Suprapubic skin (tissue), 4 donors: ENCODE results near the gene CD84.

Experiments used
- CTCF ChIP-seq, 2 donors: fragments of 200-600 bp in 1 of 2; fragments of 450-650 bp in 1 of 2; sonication (generic) in 1 of 2; IDR thresholded peaks; one replicate each; pipeline ENCODE4 v1.5.1; 2016 to 2019; ENCODE audit warnings: antibody characterized with exemption in 2 of 2, mild to moderate bottlenecking in 1 of 2, moderate library complexity in 1 of 2
- EP300 ChIP-seq: sonication (generic); formaldehyde crosslinking; IDR thresholded peaks from one replicate; pipeline ENCODE4 v1.6.1; 2017; ENCODE audit warnings: antibody characterized with exemption
- POLR2A ChIP-seq, 2 donors: fragments of 450-650 bp; IDR thresholded peaks; one replicate each; pipeline ENCODE4 v1.6.1; 2017; ENCODE audit warnings: antibody characterized with exemption in 2 of 2, mild to moderate bottlenecking in 2 of 2, moderate library complexity in 2 of 2
- POLR2AphosphoS5 ChIP-seq, 3 donors: sonication (generic); formaldehyde crosslinking; IDR thresholded peaks; one replicate each; pipeline ENCODE4 v1.6.1; 2017; ENCODE audit warnings: antibody characterized with exemption in 3 of 3

DNA sequence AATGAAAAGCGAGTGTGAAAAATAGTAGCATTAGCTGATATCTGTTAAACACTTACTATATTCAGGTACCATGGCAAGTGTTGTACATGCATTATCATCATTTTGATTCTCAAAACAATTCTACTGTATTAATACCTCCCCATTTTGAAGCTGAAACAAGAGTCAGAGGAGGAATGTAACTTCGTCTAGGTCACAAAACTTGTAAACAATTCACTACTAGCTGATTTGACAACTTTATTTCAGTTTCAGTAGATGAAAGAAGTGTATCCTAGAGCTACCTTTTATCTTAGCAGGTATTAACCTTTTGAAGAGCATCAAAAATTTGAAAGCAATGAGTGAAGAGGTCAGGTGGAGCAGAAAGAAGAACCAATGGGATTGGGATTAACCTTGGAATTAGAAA, 1.6 kb downstream of the CD84 start:
- TF ChIP-seq POLR2AphosphoS5 (IDR thresholded peaks at IDR 0.05) (no peak), EP300 (no peak), POLR2A (IDR thresholded peaks at IDR 0.05) (no peak), CTCF (IDR thresholded peaks at IDR 0.05) (no peak)
